Bone marrow (tissue), 2 donors: ENCODE results near the gene NPIPA5.
A peak's percentile ranks its signal among the peaks of the same experiment; 100 is the strongest.
"Not testable (repeated sequence)": the region's sequence is repeated elsewhere in the genome, so short reads cannot be mapped to it uniquely, and the experiment has no call there.

ENCODE experiments used
- DNase-seq, 2 donors: peaks; one replicate each; lab custom pipeline; 2025; lab: John Stamatoyannopoulos, UW

Gene NPIPA5

DNA sequence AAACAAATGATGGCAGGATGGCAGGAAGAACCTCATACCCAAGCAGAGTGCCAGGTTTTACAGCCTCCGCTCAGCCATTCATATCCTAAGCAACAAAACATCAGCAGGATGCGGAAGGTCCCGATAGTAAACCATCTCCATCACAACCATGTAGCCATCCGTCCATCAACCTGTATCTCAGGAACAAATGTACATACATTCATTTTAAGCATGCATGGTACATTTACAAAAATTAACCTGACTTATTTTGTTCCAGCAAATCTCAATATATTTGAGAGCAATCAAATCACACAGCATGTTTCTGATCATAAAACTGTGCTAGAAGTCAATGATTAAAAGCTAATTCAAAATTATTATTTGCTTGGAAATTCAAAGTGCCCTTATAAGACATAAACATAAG, at the start of gene NPIPA5:
TSS of gene NPIPA5 (minus strand) at position 101 of the 400 bp plus-strand sequence. CDS start at position 101, 0 bp downstream.
- DNase-seq = not testable (repeated sequence)

DNA sequence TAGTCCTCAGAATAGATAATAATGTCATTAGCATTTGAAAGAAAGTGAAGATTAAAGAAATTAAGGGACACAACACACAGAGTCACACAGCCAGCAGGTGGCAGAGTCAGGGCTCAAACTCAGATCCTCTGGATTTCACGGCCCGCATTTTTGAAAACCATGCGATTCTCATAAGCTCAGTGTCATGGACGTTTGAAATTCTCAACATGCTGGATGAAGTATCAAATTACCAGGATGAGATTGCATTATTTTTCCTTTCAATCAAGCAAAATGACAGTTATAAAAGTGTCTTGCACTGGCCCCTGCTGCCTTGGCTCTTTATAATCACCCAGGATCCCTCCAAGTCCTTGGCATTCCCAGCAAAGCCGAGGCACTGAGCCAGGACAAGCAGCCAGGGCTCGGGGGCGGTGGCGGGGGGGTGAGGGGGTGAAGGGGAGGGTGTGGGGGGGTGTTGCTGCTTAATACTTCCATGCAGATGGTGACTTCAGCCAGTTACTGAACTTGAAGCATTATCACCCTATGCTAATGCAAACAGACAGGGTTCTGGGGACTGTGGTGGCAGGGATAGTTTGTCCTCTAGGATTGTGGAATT, 49.6 kb upstream of the NPIPA5 start:
- DNase-seq = peak; percentile 0 to 26

DNA sequence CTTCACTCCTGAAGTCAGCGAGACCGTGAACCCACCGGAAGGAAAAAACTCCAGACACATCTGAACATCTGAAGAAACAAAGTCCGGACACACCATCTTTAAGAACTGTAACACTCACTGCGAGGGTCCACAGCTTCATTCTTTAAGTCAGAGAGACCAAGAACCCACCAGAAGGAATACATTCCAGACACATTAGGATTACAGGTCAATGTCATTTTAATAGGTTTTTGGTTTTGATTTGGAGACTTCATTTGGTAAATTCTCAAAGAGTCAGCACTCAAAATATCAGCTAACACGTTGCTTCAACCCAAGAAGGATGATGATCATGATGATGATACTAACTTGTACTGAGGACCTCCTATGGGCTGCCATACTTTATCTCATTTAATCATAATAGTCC, 48.7 kb upstream of the NPIPA5 start:
- no peak for DNase-seq

DNA sequence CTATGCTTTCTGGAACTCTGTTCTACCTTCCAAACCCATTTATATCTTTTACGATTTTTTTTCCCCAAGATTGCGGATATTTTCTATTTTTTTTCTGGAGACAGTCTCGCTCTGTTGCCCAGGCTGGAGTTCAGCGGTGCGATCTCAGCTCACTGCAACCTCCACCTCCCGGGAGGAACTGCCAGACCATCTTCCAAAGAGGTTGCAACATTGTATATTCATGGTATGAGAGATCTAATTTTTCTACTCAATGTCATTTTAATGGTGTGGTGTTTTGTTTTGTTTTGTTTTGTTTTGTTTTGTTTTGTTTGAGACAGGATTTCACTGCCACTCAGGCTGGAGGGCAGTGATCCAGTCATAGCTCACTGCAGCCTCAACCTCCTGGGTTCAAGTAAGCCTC, 47.8 kb upstream of the NPIPA5 start:
- no peak for DNase-seq

DNA sequence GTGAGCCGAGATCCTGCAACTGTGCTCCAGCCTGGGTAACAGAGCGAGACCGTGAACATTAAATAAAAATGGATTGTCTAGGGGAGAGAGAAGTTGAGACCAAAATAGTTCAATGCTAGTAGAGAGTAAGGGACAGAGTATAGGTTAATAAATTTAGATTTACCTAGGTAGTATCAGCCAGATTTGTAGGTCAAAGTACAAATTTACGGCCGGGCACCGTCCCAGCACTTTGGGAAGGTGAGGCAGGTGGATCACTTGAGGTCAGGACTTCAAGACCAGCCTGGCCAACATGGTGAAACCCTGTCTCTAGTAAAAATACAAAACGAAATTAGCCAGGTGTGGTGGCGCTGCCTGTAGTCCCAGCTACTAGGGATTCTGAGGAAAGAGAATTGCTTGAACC, 44.1 kb upstream of the NPIPA5 start:
- no peak for DNase-seq

DNA sequence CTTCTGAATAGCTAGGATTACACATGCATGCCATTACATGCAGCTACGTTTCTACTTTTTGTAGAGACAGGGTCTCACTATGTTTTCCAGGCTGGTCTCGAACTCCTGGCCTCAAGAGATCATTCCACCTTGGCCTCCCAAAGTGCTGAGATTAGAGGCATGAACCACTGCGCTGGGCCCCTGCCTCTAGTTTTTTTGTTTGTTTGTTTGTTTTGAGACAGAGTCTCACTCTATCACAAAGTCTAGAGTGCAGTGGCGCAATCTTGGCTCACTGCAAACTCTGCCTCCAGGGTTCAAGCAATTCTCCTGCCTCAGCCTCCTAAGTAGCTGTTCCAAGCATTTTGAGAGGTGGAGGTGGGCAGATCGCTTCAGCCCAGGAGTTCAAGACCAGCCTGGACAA, 43.6 kb upstream of the NPIPA5 start:
- DNase-seq = not testable (repeated sequence)

DNA sequence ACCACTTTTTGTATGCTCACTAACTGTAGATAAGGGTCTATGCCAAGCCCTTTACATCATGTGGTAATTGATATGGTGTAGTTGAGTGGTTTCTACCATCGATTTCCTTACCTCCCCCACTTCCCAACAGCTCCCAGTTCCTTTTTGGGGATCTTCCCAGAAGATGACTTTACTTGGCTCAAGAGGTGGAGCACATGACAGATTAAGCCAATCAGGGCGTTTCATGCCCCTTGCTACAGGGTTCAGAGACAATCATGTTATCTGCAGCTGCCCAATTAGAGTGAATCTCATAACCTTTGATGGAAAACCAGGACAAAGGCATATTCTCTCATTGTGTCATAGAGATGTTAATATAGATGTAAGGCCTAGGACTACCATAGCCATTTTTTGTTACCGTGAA, 40.1 kb upstream of the NPIPA5 start:
- DNase-seq = no peak

DNA sequence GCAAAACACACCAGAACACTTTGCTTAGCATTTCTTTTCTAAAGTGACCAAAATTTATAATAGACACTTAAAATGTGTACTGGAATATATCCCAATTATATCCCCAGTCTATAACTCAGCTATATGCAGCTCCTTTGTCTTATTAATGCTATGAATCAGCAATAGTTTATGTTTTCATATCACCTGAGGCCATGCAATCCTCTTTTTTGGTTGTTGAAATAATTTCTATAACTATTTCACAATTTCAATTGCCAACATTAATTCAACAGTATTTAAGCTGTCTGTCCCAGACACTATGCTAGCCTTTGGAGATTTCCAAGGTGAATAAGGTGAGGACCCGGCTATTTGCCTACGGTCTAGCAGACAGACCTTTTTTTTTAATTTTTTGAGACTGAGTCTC, 39.1 kb upstream of the NPIPA5 start:
- DNase-seq = no peak

DNA sequence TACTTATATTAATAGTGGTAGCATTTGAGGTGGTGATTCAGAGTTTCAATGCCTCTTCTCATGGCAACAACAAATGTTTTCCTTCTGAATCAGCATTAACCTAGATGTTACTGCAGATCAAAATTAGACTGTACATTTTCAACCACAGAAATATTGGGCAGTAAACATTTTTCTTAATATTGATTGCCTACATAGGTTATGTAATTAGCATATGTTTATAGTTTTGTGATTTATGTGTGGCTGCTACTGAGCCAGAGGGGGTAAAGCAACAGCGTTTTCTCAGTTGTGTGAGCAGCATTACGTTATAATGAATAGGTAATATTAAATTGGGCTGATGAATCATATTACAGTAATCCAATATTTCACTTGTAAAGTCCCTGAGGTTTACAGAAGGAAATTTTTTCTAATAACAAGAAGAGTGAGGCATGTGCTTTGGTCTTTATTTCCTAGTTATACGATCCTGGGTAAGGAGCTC, 37.5 kb upstream of the NPIPA5 start:
- no peak for DNase-seq

DNA sequence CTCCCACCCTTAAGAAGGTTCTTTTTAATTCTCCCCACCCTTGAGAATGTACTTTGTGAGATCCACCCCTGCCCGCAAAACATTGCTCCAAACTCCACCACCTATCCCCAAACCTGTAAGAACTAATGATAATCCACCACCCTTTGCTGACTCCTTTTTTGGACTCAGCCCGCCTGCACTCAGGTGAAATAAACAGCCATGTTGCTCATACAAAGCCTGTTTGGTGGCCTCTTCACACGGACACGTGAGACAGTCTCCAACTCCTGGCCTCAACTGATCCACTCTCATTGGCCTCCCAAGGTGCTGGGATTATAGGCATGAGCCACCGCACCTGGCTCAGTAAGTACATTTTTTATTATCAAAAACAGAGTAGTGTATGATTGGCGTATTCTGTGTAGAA, 31.4 kb upstream of the NPIPA5 start:
- DNase-seq = not testable (repeated sequence)

DNA sequence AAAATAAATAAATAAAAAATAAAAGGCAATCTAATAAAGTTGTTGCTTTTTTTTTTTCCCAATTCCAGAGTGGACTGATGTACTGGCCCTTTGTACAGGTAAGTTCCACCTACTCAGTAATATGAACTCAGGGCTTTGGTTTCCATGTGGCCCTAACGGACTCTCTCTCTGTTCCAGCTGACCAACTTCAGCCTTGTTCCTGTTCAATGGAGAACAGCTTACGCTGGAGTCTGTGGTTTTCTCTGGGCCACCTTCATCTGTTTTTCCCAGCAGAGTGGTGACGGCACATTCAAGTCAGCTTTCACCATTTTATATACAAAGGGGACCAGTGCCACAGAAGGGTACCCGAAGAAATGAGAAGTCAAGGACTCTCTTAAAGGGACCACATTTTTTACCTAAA, 29.7 kb upstream of the NPIPA5 start:
- not testable (repeated sequence) for DNase-seq

DNA sequence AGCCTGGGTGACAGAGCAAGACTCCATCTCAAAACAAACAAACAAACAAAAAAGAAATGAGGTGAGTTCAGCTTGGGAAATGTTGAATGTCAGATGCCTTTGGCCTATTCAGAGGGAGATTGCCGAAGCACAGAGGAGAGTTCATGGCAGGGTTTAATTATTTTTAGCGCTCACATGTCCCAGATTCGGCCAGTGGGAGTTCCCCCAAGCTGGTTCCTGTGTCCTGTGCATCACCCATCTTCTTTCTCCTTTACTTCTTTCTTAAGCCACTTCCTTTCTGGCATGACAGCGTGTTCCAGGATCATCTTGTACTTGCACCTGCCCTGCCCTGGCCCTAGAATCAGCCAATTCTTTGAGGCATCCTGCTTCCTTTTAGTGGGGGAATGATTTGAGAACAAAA, 26.7 kb upstream of the NPIPA5 start:
- DNase-seq = no peak

DNA sequence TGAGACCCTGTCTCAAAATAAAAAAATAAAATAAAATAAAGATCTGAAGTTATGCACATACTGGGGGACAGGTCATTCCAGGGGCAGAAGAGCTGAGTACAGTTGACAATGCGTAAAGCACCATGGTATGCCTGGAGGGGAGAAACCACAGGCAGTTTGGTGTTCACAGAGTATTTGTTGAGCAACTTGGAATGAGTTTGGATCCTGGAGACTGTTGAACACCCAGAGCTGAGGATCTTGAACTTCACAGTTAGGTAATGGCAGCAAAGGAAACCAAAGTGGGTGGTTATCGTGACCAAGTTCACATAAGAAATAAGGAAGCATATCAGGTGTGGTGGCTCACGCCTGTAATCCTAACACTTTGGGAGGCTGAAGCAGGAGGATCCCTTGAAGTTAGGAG, 26.0 kb upstream of the NPIPA5 start:
- DNase-seq = not testable (repeated sequence)

DNA sequence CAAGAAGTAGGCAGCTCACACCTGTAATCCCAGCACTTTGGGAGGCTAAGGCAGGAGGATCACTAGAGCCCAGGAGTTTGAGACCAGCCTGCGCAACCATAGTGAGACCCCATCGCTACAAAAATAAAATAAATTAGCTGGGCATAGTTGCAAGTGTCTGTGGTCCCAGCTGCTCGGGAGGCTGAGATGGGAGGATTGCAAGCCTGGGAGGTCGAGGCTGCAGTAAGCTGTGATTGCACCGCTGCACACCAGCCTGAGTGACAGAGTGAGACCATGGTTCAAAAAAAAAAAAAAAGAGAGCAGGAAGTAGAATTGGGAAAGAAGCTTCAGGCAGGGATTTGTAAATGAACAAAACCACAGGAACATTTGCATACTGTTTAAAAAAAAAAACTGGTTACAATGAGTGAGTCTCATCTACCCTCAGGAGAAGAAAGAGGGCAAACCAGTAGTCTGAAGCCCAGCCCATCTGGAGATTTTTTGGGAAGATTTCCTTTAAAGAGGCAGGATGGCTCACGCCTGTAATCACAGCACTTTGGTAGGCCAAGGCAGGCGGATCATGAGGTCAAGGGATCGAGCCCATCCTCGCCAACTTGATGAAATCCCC, 25.4 kb upstream of the NPIPA5 start:
- no peak for DNase-seq

DNA sequence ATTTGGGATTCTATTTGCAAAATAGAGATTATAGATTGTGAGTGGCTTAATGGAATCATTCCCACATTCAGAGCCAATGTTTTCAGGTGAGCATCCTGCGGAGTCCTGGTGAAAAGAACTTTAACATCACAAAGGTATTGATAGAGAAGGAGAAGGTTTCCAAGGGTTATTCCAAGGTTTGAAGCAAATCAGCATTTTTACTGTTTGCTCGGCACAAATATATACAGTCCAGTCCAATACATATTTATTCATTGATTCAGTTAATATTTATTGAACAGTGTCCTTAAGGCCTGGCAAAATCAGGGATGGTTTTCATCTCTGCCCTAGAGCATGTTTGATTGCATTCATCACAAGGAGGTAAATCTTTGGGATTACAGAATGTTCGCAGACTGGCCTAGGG, 23.9 kb upstream of the NPIPA5 start:
- no peak for DNase-seq

DNA sequence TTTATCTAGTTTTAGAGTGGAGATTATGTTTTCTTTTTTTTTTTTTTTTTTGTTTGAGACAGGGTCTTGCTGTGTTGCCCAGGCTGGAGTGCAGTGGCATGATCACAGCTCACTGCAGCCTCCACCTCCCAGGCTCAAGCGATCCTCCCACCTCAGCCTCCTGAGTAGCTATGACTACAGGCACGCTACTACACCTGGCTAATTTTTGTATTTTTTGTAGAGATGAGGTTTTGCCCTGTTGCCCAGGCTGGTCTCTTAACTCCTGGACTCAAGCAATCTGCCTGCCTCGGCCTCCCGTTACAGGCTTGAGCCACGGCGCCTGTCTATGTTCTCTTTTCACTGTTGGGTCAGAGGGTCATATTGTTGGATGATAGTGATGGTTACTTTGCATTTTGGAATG, 22.2 kb upstream of the NPIPA5 start:
- DNase-seq = not testable (repeated sequence)

DNA sequence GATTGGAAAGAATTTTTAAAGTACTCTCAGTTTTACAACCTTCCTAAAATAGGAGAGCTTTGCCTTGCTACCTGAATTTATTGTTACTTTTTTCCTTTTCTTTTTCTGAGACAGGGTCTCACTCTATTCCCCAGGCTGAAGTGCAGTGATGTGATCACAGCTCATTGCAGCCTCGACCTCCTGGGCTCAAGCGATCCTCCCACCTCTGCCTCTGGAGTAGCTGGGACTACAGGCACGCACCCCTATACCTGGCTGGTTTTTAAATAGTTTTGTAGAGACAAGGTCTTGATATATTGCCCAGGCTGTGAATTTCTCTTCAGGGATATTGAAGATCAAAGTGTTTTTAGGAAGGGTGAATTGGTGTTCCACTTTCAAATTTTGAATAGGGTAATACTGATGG, 21.2 kb upstream of the NPIPA5 start:
- DNase-seq = no peak

DNA sequence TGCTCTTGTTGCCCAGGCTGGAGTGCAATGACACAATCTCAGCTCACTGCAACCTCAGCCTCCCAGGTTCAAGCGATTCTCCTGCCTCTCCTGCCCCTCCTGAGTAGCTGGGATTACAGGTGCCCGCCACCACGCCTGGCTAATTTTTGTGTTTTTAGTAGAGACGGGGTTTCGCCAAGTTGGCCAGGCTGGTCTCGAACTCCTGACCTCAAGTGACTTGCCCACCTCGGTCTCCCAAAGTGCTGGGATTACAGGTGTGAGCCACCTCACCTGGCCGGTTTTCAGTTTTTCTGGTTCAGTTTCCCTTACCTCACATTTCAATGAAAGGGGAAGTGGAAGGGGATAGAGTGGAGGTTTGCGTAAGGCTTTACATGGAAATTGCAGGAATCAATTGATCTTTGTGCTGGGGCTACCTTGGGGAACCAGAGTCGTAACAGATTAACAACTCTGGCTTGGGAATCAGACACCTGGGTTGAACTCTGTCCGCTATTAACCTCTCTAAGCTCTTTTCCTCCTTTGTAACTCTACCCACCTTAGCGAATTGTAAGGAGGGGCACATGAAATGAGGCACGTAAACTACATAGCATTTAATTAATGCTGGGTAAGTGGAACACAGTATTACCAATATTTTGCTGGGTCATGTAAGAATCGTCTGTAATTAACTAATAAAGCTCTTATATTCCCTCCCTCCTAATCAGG, 20.7 kb upstream of the NPIPA5 start:
- no peak for DNase-seq

DNA sequence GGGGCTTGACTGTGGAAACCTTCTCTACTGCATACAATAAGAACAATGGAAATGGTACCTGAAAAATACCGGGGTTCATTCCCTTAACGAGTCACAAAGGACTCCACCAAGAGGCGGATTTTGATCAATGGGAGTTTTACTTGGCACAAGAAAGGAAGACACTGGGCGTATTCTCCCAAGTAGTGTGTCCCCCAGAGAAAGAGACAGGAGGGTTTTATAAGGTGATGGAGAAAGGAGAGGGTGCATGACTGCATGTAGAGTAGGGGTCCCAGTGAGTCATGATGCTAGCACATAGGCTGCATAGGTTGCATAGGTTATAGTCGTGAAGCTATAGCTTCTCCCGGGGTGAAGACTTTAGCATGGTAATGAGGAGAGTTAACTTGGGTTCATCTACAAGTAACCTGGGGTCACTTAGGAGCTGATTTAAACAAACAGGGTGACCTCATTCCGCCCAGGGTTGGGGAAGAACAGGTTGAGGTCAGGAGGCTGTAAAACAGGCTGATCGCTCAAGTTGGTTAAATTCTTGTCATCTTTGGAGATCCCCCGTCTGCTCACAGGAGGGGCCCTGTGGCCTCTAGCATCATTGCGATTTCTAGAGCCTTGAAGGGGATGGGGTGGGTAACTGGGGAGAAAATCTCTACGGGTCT, 19.0 kb upstream of the NPIPA5 start:
- no peak for DNase-seq

DNA sequence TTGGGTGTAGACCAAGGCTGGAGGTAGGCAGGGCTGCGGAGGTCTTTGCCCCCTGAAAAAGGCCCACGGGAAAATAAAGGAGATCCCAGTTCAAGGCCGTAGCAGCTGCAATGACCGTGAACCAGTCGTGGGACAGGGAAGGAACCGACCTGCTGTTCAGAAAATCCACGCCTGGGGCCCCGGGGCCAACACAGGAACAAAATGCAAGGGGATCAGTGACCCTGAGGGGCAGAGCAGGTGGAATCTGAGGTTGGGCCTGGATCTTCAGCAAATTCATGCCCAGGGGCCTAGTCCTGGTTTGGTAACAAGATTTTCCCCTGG, 18.4 kb upstream of the NPIPA5 start:
- not testable (repeated sequence) for DNase-seq

DNA sequence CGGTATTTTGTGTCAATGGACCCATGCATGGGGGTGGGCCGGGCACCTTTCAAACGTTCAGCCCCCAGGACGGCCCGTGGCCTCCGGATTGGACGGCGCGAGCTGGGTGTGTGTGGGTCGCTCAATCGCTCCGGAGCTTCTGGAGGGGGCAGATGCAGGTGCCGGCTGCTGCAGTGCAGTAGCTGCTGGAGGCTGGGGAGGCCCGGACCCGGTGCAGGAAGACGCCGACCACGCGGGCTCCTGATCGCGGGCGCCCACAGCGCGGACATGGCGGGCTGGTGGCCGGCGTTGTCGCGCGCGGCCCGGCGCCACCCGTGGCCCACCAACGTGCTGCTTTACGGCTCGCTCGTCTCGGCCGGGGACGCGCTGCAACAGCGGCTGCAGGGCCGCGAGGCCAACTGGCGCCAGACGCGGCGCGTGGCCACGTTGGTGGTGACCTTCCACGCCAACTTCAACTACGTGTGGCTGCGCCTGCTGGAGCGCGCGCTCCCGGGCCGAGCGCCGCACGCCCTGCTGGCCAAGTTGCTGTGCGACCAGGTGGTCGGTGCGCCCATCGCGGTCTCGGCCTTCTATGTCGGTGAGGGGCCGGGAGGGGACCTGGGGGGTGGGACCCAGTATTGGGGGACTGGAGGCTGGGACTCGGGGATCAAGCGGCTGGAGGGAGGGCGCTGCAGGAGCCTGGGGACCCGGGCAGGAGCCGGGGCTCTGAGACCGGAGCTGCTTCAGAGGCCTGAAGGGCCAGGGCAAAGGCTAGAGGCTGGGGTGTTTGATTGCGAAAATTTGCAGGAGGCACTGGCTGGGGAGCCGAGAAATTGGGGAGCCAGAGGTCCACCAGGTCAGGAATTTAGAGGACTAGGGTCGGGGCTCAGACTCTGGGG, 17.8 kb upstream of the NPIPA5 start, which contains the start of gene MPV17L:
TSS of gene MPV17L (plus strand) at position 124 of the 878 bp plus-strand sequence. CDS start at position 268, 144 bp downstream.
- not testable (repeated sequence) for DNase-seq

DNA sequence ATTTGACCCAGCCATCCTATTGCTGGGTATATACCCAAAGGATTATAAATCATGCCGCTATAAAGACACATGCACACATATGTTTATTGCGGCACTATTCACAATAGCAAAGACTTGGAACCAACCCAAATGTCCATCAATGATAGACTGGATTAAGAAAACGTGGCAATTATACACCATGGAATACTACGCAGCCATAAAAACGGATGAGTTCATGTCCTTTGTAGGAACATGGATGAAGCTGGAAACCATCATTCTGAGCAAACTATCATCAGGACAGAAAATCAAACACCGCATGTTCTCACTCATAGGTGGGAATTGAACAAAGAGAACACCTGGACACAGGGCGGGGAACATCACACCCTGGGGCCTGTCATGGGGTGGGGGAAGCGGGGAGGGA, 14.9 kb upstream of the NPIPA5 start:
- not testable (repeated sequence) for DNase-seq
